ENCODE measurements around the gene UFSP2. TPM values are rescaled to one million over a fixed set of nuclear protein-coding genes. Genes with fewer than 3 reads are reported as not detected.
A peak's percentile ranks its signal among the peaks of the same experiment; 100 is the strongest.

The UFSP2 gene
- total and polyA plus RNA-seq, 2 donors (not counting 1 experiment from before 2014, with no cell fraction given) = 43.1 to 43.2 TPM

DNA sequence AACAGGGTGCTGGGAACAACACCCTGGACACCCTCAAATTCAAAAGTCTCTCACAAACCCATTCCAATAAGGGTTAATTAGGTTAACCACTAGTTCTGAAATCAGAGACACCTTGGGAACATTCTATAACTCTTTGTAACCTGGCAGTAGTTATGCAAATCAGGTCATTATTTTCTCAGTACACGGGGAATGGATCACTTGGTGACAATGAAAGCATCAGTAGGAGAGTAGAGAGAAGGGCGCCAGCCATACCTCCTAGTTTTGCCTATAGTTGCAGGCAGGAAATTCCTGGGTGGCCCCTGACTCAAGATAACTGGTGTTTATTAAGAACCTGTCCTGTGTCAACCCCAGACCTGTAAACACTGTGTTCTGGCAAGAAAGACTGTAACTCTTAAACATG lies 43.2 kb upstream of the UFSP2 start:
- Histone ChIP-seq H3K4me2 (ENCODE audit: extremely low read depth, insufficient read depth, low read length) (no peak overlapping the region), H3K4me3 (replicated peaks in 1 of 4; ENCODE audit: control extremely low read depth in 1 of 4, insufficient read depth in 1 of 4, low read depth in 3 of 4, low read length in 4 of 4) (no peak overlapping the region), H3K27ac (ENCODE audit: insufficient read depth, low read length) (no peak overlapping the region), H3K9me3 (ENCODE audit: control insufficient read depth, insufficient read depth, low read depth, low read length) (no peaks in the 10 kb centered on the region), H3K27me3 (ENCODE audit: control insufficient read depth, insufficient read depth, low read length) (peaks cover 5% of the 10 kb centered on the region), H3K36me3 (ENCODE audit: control insufficient read depth, insufficient read depth, low read length) (no peaks in the 10 kb centered on the region), H2AFZ (ENCODE audit: low read length) (no peak overlapping the region), H3K79me2 (ENCODE audit: control insufficient read depth, insufficient read depth, low read length) (no peaks in the 10 kb centered on the region), H4K20me1 (ENCODE audit: control insufficient read depth, extremely low read depth, insufficient read depth, low read length) (no peaks in the 10 kb centered on the region), H3K9ac (ENCODE audit: insufficient read depth, low read length) (no peak overlapping the region), H3K4me1 (ENCODE audit: control insufficient read depth, extremely low read depth, insufficient read depth, low read length) (no peaks in the 10 kb centered on the region)
- DNase-seq (ENCODE audit: low read depth in 2 of 2) = no peak
- TF ChIP-seq EZH2 (IDR thresholded peaks at IDR 0.05; ENCODE audit: low read length, missing control alignments) = no peak
- no peak for TF ChIP-seq CTCF (conservative IDR thresholded peaks at IDR 0.05 in 1 of 2, IDR thresholded peaks at IDR 0.05 in 1 of 2; ENCODE audit: low read depth in 1 of 2, low read length in 2 of 2)

GRCh38 chr4:185467991-185468390 lies 42.2 kb upstream of the UFSP2 start:
- H3K36me3 ChIP-seq (ENCODE audit: control insufficient read depth, insufficient read depth, low read length) = no peaks in the 10 kb centered on the region
- H3K79me2 ChIP-seq (ENCODE audit: control insufficient read depth, insufficient read depth, low read length) = no peaks in the 10 kb centered on the region
- DNase-seq (ENCODE audit: low read depth in 2 of 2) = no peak
- peaks cover 5% of the 10 kb centered on the region for H3K27me3 ChIP-seq (ENCODE audit: control insufficient read depth, insufficient read depth, low read length)
- no peak overlapping the region for H3K4me3 ChIP-seq (replicated peaks in 1 of 4; ENCODE audit: control extremely low read depth in 1 of 4, insufficient read depth in 1 of 4, low read depth in 3 of 4, low read length in 4 of 4)
- no peak overlapping the region for H3K9ac ChIP-seq (ENCODE audit: insufficient read depth, low read length)
- TF ChIP-seq EZH2 (IDR thresholded peaks at IDR 0.05; ENCODE audit: low read length, missing control alignments) = no peak
- TF ChIP-seq CTCF (conservative IDR thresholded peaks at IDR 0.05 in 1 of 2, IDR thresholded peaks at IDR 0.05 in 1 of 2; ENCODE audit: low read depth in 1 of 2, low read length in 2 of 2) = no peak
- H2AFZ ChIP-seq (ENCODE audit: low read length) = no peak overlapping the region
- H3K27ac ChIP-seq (ENCODE audit: insufficient read depth, low read length) = no peak overlapping the region
- H4K20me1 ChIP-seq (ENCODE audit: control insufficient read depth, extremely low read depth, insufficient read depth, low read length) = no peaks in the 10 kb centered on the region
- no peak overlapping the region for H3K4me2 ChIP-seq (ENCODE audit: extremely low read depth, insufficient read depth, low read length)
- no peaks in the 10 kb centered on the region for H3K4me1 ChIP-seq (ENCODE audit: control insufficient read depth, extremely low read depth, insufficient read depth, low read length)
- no peaks in the 10 kb centered on the region for H3K9me3 ChIP-seq (ENCODE audit: control insufficient read depth, insufficient read depth, low read depth, low read length)

DNA sequence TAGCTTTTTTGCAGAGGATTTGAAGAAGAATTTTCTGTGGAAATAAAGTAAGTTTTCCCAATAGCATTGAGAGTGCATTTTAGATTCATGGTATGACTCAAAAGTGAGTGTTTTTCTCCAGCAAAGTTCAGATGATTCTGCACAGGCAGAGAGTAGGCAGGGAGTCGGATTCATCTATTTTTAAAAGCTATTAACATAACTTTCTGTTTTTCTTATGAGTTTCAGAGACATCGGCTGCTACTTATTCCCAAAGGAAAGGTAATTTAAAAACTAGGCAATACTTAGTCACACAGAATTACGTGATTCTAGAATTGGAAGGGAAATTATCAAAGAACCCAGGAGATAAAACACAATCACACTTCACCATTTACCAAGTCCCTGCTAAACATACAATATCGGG lies 41.3 kb upstream of the UFSP2 start:
- Histone ChIP-seq H3K27me3 (ENCODE audit: control insufficient read depth, insufficient read depth, low read length) (peaks cover 5% of the 10 kb centered on the region), H3K36me3 (ENCODE audit: control insufficient read depth, insufficient read depth, low read length) (no peaks in the 10 kb centered on the region), H3K9me3 (ENCODE audit: control insufficient read depth, insufficient read depth, low read depth, low read length) (no peaks in the 10 kb centered on the region), H3K79me2 (ENCODE audit: control insufficient read depth, insufficient read depth, low read length) (no peaks in the 10 kb centered on the region), H3K27ac (ENCODE audit: insufficient read depth, low read length) (no peak overlapping the region), H3K4me3 (replicated peaks in 1 of 4; ENCODE audit: control extremely low read depth in 1 of 4, insufficient read depth in 1 of 4, low read depth in 3 of 4, low read length in 4 of 4) (no peak overlapping the region), H4K20me1 (ENCODE audit: control insufficient read depth, extremely low read depth, insufficient read depth, low read length) (no peaks in the 10 kb centered on the region), H2AFZ (ENCODE audit: low read length) (no peak overlapping the region), H3K4me1 (ENCODE audit: control insufficient read depth, extremely low read depth, insufficient read depth, low read length) (no peaks in the 10 kb centered on the region), H3K9ac (ENCODE audit: insufficient read depth, low read length) (no peak overlapping the region), H3K4me2 (ENCODE audit: extremely low read depth, insufficient read depth, low read length) (no peak overlapping the region)
- DNase-seq (ENCODE audit: low read depth in 2 of 2) = peak in 1 of 2 donors; percentile 3
- TF ChIP-seq CTCF (conservative IDR thresholded peaks at IDR 0.05 in 1 of 2, IDR thresholded peaks at IDR 0.05 in 1 of 2; ENCODE audit: low read depth in 1 of 2, low read length in 2 of 2) = no peak
- no peak for TF ChIP-seq EZH2 (IDR thresholded peaks at IDR 0.05; ENCODE audit: low read length, missing control alignments)
